GM12878 (cell line): Measurements from ENCODE around the gene ATOSA.

Experiments used
- EZH2 ChIP-seq: IDR thresholded peaks from 2 replicates; pipeline ENCODE4 v1.6.1; 2012; ENCODE audit warnings: low read depth, mild to moderate bottlenecking, control low read depth, inconsistent platforms, low read length, borderline replicate concordance; ENCODE audit not compliant: control insufficient read depth
- NFIC ChIP-seq: IDR thresholded peaks from 2 replicates; pipeline ENCODE4 v1.6.1; 2012; ENCODE audit warnings: low read depth, mild to moderate bottlenecking, inconsistent platforms, low read length, moderate library complexity
- POLR2A ChIP-seq: IDR thresholded peaks from 2 replicates; pipeline ENCODE4 v1.6.1; 2011; ENCODE audit warnings: low read depth, mild to moderate bottlenecking, low read length
- ZNF217 ChIP-seq: fragments of 450-650 bp; IDR thresholded peaks from 2 replicates; pipeline ENCODE4 v1.6.1; 2017; ENCODE audit warnings: antibody characterized with exemption, mild to moderate bottlenecking
- TF ChIP-seq, protein P1 (sequence below): IDR thresholded peaks from 2 replicates; pipeline ENCODE4 v1.6.1; 2012; ENCODE audit warnings: low read length, inconsistent platforms
- TF ChIP-seq, protein P2 (sequence below), 3 experiments: IDR thresholded peaks in 2 of 3; conservative IDR thresholded peaks in 1 of 3; 2 replicates each; pipeline ENCODE4 v1.5.1; 2011; ENCODE audit warnings: low read depth in 3 of 3, low read length in 3 of 3, mild to moderate bottlenecking in 3 of 3, control low read depth in 2 of 3, moderate library complexity in 2 of 3, inconsistent platforms in 1 of 3, mixed read lengths in 1 of 3; ENCODE audit not compliant: control insufficient read depth in 2 of 3, insufficient read depth in 1 of 3; ENCODE audit errors: extremely low read depth in 1 of 3

DNA sequence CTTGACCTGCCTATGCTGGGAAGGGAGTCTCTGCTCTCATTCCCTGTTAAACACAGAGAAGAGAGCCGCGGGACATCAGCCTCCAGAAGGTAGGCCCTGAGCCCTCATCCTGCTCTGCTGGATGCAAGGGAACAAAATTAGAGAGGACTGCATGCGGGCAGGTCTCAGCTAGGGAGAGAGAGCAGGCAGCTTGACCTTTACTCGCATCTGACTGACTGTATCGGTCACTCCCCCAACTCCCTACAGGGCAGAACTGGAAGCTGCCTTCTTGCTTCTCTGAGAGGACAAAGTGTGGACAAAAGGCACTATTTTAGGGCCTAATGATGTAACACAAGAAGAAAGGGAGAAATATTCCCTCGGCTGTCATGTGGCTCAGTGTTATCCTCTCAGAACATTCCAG, 38.7 kb upstream of the ATOSA start:
- TF ChIP-seq, protein P1, sequence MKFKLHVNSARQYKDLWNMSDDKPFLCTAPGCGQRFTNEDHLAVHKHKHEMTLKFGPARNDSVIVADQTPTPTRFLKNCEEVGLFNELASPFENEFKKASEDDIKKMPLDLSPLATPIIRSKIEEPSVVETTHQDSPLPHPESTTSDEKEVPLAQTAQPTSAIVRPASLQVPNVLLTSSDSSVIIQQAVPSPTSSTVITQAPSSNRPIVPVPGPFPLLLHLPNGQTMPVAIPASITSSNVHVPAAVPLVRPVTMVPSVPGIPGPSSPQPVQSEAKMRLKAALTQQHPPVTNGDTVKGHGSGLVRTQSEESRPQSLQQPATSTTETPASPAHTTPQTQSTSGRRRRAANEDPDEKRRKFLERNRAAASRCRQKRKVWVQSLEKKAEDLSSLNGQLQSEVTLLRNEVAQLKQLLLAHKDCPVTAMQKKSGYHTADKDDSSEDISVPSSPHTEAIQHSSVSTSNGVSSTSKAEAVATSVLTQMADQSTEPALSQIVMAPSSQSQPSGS = no peak
- TF ChIP-seq, protein P2, sequence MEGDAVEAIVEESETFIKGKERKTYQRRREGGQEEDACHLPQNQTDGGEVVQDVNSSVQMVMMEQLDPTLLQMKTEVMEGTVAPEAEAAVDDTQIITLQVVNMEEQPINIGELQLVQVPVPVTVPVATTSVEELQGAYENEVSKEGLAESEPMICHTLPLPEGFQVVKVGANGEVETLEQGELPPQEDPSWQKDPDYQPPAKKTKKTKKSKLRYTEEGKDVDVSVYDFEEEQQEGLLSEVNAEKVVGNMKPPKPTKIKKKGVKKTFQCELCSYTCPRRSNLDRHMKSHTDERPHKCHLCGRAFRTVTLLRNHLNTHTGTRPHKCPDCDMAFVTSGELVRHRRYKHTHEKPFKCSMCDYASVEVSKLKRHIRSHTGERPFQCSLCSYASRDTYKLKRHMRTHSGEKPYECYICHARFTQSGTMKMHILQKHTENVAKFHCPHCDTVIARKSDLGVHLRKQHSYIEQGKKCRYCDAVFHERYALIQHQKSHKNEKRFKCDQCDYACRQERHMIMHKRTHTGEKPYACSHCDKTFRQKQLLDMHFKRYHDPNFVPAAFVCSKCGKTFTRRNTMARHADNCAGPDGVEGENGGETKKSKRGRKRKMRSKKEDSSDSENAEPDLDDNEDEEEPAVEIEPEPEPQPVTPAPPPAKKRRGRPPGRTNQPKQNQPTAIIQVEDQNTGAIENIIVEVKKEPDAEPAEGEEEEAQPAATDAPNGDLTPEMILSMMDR (IDR thresholded peaks at IDR 0.05 in 2 of 3, conservative IDR thresholded peaks at IDR 0.05 in 1 of 3; ENCODE audit: control insufficient read depth in 2 of 3, extremely low read depth in 1 of 3, insufficient read depth in 1 of 3, low read depth in 3 of 3, low read length in 3 of 3) = no peak
- TF ChIP-seq POLR2A (no peak), ZNF217 (no peak), EZH2 (no peak), NFIC (no peak)
